Loucy (cell line): Measurements from ENCODE around the gene EPN2.
"Not testable (repeated sequence)": the region's sequence is repeated elsewhere in the genome, so short reads cannot be mapped to it uniquely, and the experiment has no call there.

Source experiments
- H2AFZ ChIP-seq: fragments of 200-600 bp; sonication (generic); 2 replicates; pipeline ENCODE4 v1.6.0; 2016; ENCODE audit warnings: antibody characterized with exemption, mild to moderate bottlenecking, low read length, moderate library complexity
- H3F3A ChIP-seq: fragments of 200-600 bp; 2 replicates; pipeline ENCODE4 v1.6.0; 2016; ENCODE audit warnings: antibody characterized with exemption, low read depth, mild to moderate bottlenecking
- H3K27me3 ChIP-seq: fragments of 200-600 bp; sonication (generic); 2 replicates; pipeline ENCODE4 v1.6.1; 2014; ENCODE audit warnings: low read length, mild to moderate bottlenecking; ENCODE audit not compliant: insufficient read depth, poor library complexity, severe bottlenecking
- H3K36me3 ChIP-seq: fragments of 200-600 bp; sonication (generic); 2 replicates; pipeline ENCODE4 v1.6.1; 2016; ENCODE audit warnings: low read length; ENCODE audit not compliant: insufficient read depth
- H3K4me1 ChIP-seq: fragments of 200-600 bp; sonication (generic); 2 replicates; pipeline ENCODE4 v1.5.1; 2014; ENCODE audit warnings: low read length, mild to moderate bottlenecking; ENCODE audit not compliant: insufficient read depth, poor library complexity, severe bottlenecking
- H3K4me2 ChIP-seq: fragments of 200-600 bp; sonication (generic); 2 replicates; pipeline ENCODE4 v1.6.0; 2014; ENCODE audit warnings: antibody characterized with exemption, low read length, low read depth, mild to moderate bottlenecking; ENCODE audit not compliant: poor library complexity, severe bottlenecking
- H3K4me3 ChIP-seq: fragments of 200-600 bp; sonication (generic); 2 replicates; pipeline ENCODE4 v1.5.1; 2014; ENCODE audit warnings: low read length, mild to moderate bottlenecking, mixed read lengths; ENCODE audit not compliant: poor library complexity, severe bottlenecking
- H3K79me2 ChIP-seq: fragments of 200-600 bp; sonication (generic); 2 replicates; pipeline ENCODE4 v1.6.1; 2014; ENCODE audit warnings: low read length; ENCODE audit not compliant: insufficient read depth
- H3K9ac ChIP-seq: fragments of 200-600 bp; sonication (generic); 2 replicates; pipeline ENCODE4 v1.6.0; 2014; ENCODE audit warnings: mild to moderate bottlenecking, low read depth, low read length, moderate library complexity; ENCODE audit not compliant: poor library complexity, severe bottlenecking
- H3K9me2 ChIP-seq: fragments of 200-600 bp; sonication (generic); replicated peaks from 2 replicates; pipeline ENCODE4 v1.6.1; 2016; ENCODE audit warnings: low read depth, low read length, mixed read lengths
- H3K9me3 ChIP-seq: fragments of 200-600 bp; sonication (generic); 2 replicates; pipeline ENCODE4 v1.6.1; 2014; ENCODE audit warnings: mild to moderate bottlenecking, antibody characterized with exemption, low read length, low read depth; ENCODE audit not compliant: insufficient read depth
- H4K20me1 ChIP-seq: fragments of 200-600 bp; sonication (generic); 2 replicates; pipeline ENCODE4 v1.6.0; 2014; ENCODE audit warnings: antibody characterized with exemption, low read length, mild to moderate bottlenecking; ENCODE audit not compliant: insufficient read depth, poor library complexity, severe bottlenecking
- CTCF ChIP-seq: fragments of 200-600 bp; sonication (generic); conservative IDR thresholded peaks from 2 replicates; pipeline ENCODE4 v1.5.1; 2014; ENCODE audit warnings: mild to moderate bottlenecking, antibody characterized with exemption, low read length
- EZH2phosphoT487 ChIP-seq: fragments of 200-600 bp; IDR thresholded peaks from 2 replicates; pipeline ENCODE4 v1.6.1; 2018; ENCODE audit warnings: antibody characterized with exemption, mild to moderate bottlenecking, moderate library complexity, borderline replicate concordance

Gene EPN2

DNA sequence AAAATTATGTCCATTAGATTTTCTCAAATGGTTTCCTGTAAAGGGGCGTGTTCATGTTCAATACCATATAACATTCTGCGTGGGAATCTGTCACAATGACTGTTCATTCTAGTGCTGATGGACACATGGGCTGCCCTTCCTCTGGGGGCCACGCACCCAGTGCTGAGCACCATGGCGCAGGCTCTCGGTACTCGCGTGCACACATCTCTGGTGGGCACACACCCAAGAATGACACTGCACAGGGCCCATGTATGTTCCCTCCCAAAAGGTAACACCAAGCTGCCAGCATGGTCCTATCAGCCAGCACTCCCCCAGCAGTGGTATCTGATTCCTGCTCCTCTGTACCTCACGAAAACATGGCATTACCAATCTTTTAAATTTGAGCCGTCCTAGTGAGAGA lies 111.6 kb downstream of the EPN2 start:
- Histone ChIP-seq H3K9me2 (no peaks in the 10 kb centered on the region), H3K36me3 (no peaks in the 10 kb centered on the region), H2AFZ (no peak overlapping the region), H3K9me3 (no peaks in the 10 kb centered on the region), H4K20me1 (no peaks in the 10 kb centered on the region), H3K79me2 (no peaks in the 10 kb centered on the region), H3K4me3 (no peak overlapping the region), H3K4me1 (no peaks in the 10 kb centered on the region), H3K27me3 (no peaks in the 10 kb centered on the region), H3K4me2 (no peak overlapping the region), H3F3A (no peaks in the 10 kb centered on the region), H3K9ac (no peak overlapping the region)
- TF ChIP-seq CTCF (no peak), EZH2phosphoT487 (no peak)

DNA sequence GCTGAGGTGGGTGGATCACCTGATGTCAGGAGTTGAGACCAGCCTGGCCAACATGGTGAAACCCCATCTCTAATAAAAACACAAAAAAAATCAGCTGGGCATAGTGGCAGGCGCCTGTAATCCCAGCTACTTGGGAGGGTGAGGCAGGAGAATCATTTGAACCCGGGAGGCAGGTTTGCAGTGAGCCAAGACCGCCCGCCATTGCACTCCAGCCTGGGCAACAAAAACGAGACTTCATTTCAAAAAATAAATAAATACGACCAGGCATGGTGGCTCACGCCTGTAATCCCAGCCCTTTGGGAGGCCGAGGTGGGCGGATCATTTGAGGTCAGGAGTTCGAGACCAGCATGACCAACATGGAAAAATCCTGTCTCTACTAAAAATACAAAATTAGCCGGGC lies 116.2 kb downstream of the EPN2 start:
- H3K9me3 ChIP-seq, H3K36me3 ChIP-seq, H4K20me1 ChIP-seq, H3K79me2 ChIP-seq, H3K9me2 ChIP-seq, H3K4me1 ChIP-seq, H2AFZ ChIP-seq, H3K4me3 ChIP-seq, H3F3A ChIP-seq, H3K9ac ChIP-seq, H3K27me3 ChIP-seq, H3K4me2 ChIP-seq: not testable (repeated sequence)

DNA sequence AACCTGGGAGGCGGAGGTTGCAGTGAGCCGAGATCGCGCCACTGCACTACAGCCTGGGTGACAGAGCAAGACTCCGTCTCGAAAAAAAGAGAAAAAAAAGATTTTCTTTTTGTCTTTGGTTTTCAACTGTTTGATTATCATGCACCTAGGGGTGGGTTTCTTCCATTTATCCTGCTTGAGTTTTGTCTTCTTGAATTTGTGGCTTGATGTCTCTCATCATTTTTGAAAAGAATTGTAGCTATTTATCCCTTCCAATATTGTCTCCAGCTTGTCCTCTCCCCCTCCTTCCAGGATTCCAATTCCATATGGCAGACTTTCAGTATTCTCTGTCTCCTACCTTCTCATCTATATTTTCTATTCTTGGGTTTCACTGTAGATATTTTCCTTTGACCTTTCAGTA lies 117.6 kb downstream of the EPN2 start:
- H3K9me3 ChIP-seq, result no peaks in the 10 kb centered on the region
- no peaks in the 10 kb centered on the region for H3K27me3 ChIP-seq
- H2AFZ ChIP-seq, result no peak overlapping the region
- H3K9ac ChIP-seq, result no peak overlapping the region
- TF ChIP-seq CTCF (no peak), EZH2phosphoT487 (no peak)
- no peaks in the 10 kb centered on the region for H3K36me3 ChIP-seq
- no peaks in the 10 kb centered on the region for H3F3A ChIP-seq
- H3K9me2 ChIP-seq, result no peaks in the 10 kb centered on the region
- H3K79me2 ChIP-seq, result no peaks in the 10 kb centered on the region
- H3K4me3 ChIP-seq, result no peak overlapping the region
- no peaks in the 10 kb centered on the region for H3K4me1 ChIP-seq
- H3K4me2 ChIP-seq, result no peak overlapping the region
- H4K20me1 ChIP-seq, result no peaks in the 10 kb centered on the region

DNA sequence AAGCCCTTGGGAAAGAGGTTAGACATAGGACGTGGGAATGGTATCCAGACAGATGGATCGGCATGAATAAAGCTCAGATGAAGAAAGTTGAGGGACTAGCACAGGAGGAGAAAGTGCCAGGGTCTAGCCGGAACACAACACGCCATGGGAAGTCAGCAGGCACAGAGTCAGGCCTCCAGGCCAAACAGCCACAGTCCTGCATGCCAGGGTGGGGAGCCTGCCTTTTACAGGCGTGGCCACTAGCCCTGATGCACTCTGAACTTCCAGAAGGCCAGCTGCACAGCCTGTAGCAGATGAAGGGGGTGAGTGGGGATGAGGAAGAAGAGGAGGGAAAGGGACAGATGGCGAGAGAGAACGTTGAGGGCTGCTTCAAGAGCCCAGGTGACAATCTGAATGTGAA lies 120.2 kb downstream of the EPN2 start:
- Histone ChIP-seq H3K9ac (no peak overlapping the region), H3K4me3 (no peak overlapping the region)

More for the DNA sequence above, 120.2 kb downstream of the EPN2 start:
- H2AFZ ChIP-seq, result no peak overlapping the region
- no peaks in the 10 kb centered on the region for H3K27me3 ChIP-seq
- H3K9me3 ChIP-seq, result no peaks in the 10 kb centered on the region
- TF ChIP-seq CTCF (no peak), EZH2phosphoT487 (no peak)
- H3K79me2 ChIP-seq, result no peaks in the 10 kb centered on the region
- no peaks in the 10 kb centered on the region for H4K20me1 ChIP-seq
- H3F3A ChIP-seq, result no peaks in the 10 kb centered on the region
- no peaks in the 10 kb centered on the region for H3K9me2 ChIP-seq
- no peaks in the 10 kb centered on the region for H3K4me1 ChIP-seq
- H3K36me3 ChIP-seq, result no peaks in the 10 kb centered on the region
- no peak overlapping the region for H3K4me2 ChIP-seq
